Heart left ventricle (tissue), 16 donors: ENCODE measurements around the gene ATL2. TPM values are rescaled to one million over a fixed set of nuclear protein-coding genes. Genes with fewer than 3 reads are reported as not detected.

Experiments used
- ATAC-seq, 4 donors: fragments of 200-7000 bp; cut with Tn5 transposase; one replicate each; pipeline ENCODE4 v1.9.1; 2020 to 2022; ENCODE audit warnings: moderate library complexity in 4 of 4, mild to moderate bottlenecking in 3 of 4, moderate number of reproducible peaks in 1 of 4
- DNase-seq, 5 donors: peaks; one replicate each; pipeline ENCODE4 v3.0.0-alpha.2; 2020
- H3K27ac ChIP-seq, 12 donors: fragments of 200-600 bp; sonication (generic) in 4 of 12; one replicate each; pipeline versions ENCODE4 v1.5.0 to v1.8.0; 2016 to 2022; ENCODE audit warnings: mild to moderate bottlenecking in 2 of 12
- H3K27me3 ChIP-seq, 9 donors: fragments of 200-600 bp; sonication (generic) in 2 of 9; one replicate each; pipeline versions ENCODE4 v1.5.1 to v1.8.0; 2016 to 2022; ENCODE audit warnings: mild to moderate bottlenecking in 3 of 9
- H3K36me3 ChIP-seq, 9 donors: fragments of 200-600 bp; sonication (generic) in 2 of 9; one replicate each; pipeline versions ENCODE4 v1.5.0 to v1.8.0; 2018 to 2022; ENCODE audit warnings: mild to moderate bottlenecking in 2 of 9
- H3K4me1 ChIP-seq, 12 donors: fragments of 200-600 bp; sonication (generic) in 4 of 12; one replicate each; pipeline versions ENCODE4 v1.5.0 to v1.8.0; 2016 to 2022; ENCODE audit warnings: mild to moderate bottlenecking in 3 of 12
- H3K4me3 ChIP-seq, 12 donors: fragments of 200-600 bp; sonication (generic) in 4 of 12; one replicate each; pipeline versions ENCODE4 v1.5.0 to v1.8.0; 2017 to 2022; ENCODE audit warnings: mild to moderate bottlenecking in 9 of 12, moderate library complexity in 4 of 12
- H3K9me3 ChIP-seq, 12 donors: fragments of 200-600 bp; sonication (generic) in 4 of 12; one replicate each; pipeline versions ENCODE4 v1.5.0 to v1.8.0; 2016 to 2022; ENCODE audit warnings: mild to moderate bottlenecking in 1 of 12
- CTCF ChIP-seq, 12 donors: fragments of 200-600 bp; sonication (generic) in 4 of 12; IDR thresholded peaks; one replicate each; pipeline versions ENCODE4 v1.5.0 to v1.8.0; 2018 to 2022; ENCODE audit warnings: antibody characterized with exemption in 12 of 12, mild to moderate bottlenecking in 5 of 12
- POLR2A ChIP-seq, 2 donors: fragments of 450-650 bp; IDR thresholded peaks; one replicate each; pipeline ENCODE4 v1.6.1; 2017; ENCODE audit warnings: antibody characterized with exemption in 2 of 2, mild to moderate bottlenecking in 2 of 2, moderate library complexity in 2 of 2
- WGBS, 4 donors: extraction: QIAGEN DNeasy Blood & Tissue Kit in 2 of 4; methylation state at CpG; one replicate each; pipeline versions ENCODE4 v1.1.5 to v1.1.7; 2013 to 2018; 5-methylcytosine and 5-hydroxymethylcytosine counted together
- intact Hi-C, 10 donors: fragments of 100-400 bp; cut with DNase I; formaldehyde crosslinking; loops; one replicate each; pipeline versions ENCODE4 v1.11.1 to v1.14.2; 2022
- polyA plus RNA-seq, 2 donors: library from polyadenylated mRNA; stranded (reverse); fragments of 200-250 nt; gene quantifications; one replicate each; pipeline ENCODE4 v1.2.3, GENCODE V29; 2013
- total RNA-seq, 9 donors: library from RNA; depleted of rRNA in 2 of 9; stranded (reverse); fragments of >200 nt in 2 of 9; fragmentation: NEBNext Ultra II Directional in 3 of 9; extraction: Animal tissue kit (Norgen Biotek cat#: 25700) in 3 of 9; gene quantifications; one replicate each; pipeline versions ENCODE4 v1.1.0 to v1.2.4, GENCODE V29; 2016 to 2023
- donor health status: ischemic (EF 13 %, LVEDD 7.1; RV severe dilation, severe dysfunction).
- donor health status: healthy with polysubstance abuse.
- donor health status: DM: no; HTN: yes; CAD: no.
- donor health status: DM: no; HTN: no; CAD: no.
- donor health status: ischemic (EF 25% LVEDD 6.9; RV normal size, moderate dysfunction).
- donor health status: ischemic (EF 25% LVEDD 5.7; RV mildly dilated, moderate dysfunction).
- donor health status: healthy.
- donor health status: DM: yes; HTN: yes; CAD: no.
- donor health status: ischemic (EF 35%, LVEDD 5.7; RV mildly dilated, moderate dysfunction).
- donor health status: nonischemic (EF 11% LVEDD 7.7; RV severe dilation, severe dysfunction).
- donor health status: DM: yes; HTN: yes; CAD: no.
- donor health status: PGD.
- donor health status: ischemic (EF 29% LVEDD 5.4; RV normal size, mild dysfunction).
- donor health status: nonischemic (EF 23%, LVEDD 6.1; RV moderate dilation, normal function).

ATL2 gene
- total and polyA plus RNA-seq, 11 donors: 8.7 to 41.9 (median 30.4) TPM

- no peak for TF ChIP-seq CTCF (IDR thresholded peaks at IDR 0.05)
- TF ChIP-seq POLR2A (IDR thresholded peaks at IDR 0.05): no peak
- H3K9me3 ChIP-seq: no peaks in the 10 kb centered on the region
- DNase-seq (no peak), ATAC-seq (no peak)
- H3K4me3 ChIP-seq: no peak overlapping the region
- H3K4me1 ChIP-seq: no peaks in the 10 kb centered on the region
- intact Hi-C loops: no loop called here
- no peak overlapping the region for H3K27ac ChIP-seq
- no peaks in the 10 kb centered on the region for H3K27me3 ChIP-seq
- H3K36me3 ChIP-seq: peaks cover 0 to 55% (median 48%) of the 10 kb centered on the region in 9 donors
Observed at GRCh38 chr2:38294597-38294996, 82.5 kb downstream of the ATL2 start.

GRCh38 chr2:38293152-38293865 is 83.8 kb downstream of the ATL2 start:
- peak in 1 of 4 donors; percentile 31 for ATAC-seq
- no peaks in the 10 kb centered on the region for H3K9me3 ChIP-seq
- H3K27ac ChIP-seq: no peak overlapping the region
- H3K27me3 ChIP-seq: no peaks in the 10 kb centered on the region
- intact Hi-C loops: no loop called here
- no peak for TF ChIP-seq POLR2A (IDR thresholded peaks at IDR 0.05)
- TF ChIP-seq CTCF (IDR thresholded peaks at IDR 0.05): no peak
- peaks cover 0 to 43% (median 35%) of the 10 kb centered on the region in 9 donors for H3K36me3 ChIP-seq
- H3K4me1 ChIP-seq: no peaks in the 10 kb centered on the region
- H3K4me3 ChIP-seq: no peak overlapping the region
- DNase-seq: no peak
- WGBS, 4 donors: 93 to 96% (median 95%) methylated on average over 7 of the region's 7 CpGs

GRCh38 chr2:38290332-38290731 is 86.7 kb downstream of the ATL2 start:
- Histone ChIP-seq H3K4me1 (no peaks in the 10 kb centered on the region), H3K36me3 (peaks cover 0 to 13% (median 5%) of the 10 kb centered on the region in 9 donors), H3K9me3 (no peaks in the 10 kb centered on the region), H3K4me3 (no peak overlapping the region), H3K27ac (no peak overlapping the region), H3K27me3 (peaks cover 0 to 5% (median 0%) of the 10 kb centered on the region in 9 donors)
- DNase-seq (no peak), ATAC-seq (no peak)
- WGBS, 4 donors: 73 to 80% (median 77%) methylated on average over 4 of the region's 4 CpGs
- intact Hi-C loops: no loop called here
- TF ChIP-seq POLR2A (IDR thresholded peaks at IDR 0.05): no peak
- TF ChIP-seq CTCF (IDR thresholded peaks at IDR 0.05): no peak

GRCh38 chr2:38284971-38285370 is 92.1 kb downstream of the ATL2 start:
- Histone ChIP-seq H3K4me3 (no peak overlapping the region), H3K27ac (no peak overlapping the region), H3K9me3 (no peaks in the 10 kb centered on the region), H3K27me3 (peaks cover 0 to 5% (median 0%) of the 10 kb centered on the region in 9 donors), H3K4me1 (no peaks in the 10 kb centered on the region), H3K36me3 (no peaks in the 10 kb centered on the region)
- ATAC-seq: no peak
- no peak for DNase-seq
- WGBS, 4 donors: 34 to 49% (median 44%) methylated on average over 3 of the region's 3 CpGs
- intact Hi-C loops: loop anchor here in 1 of 10 donors (5.0 kb wide), 1 partner anchor 893 kb away; no protein-coding TSS in a partner anchor
- TF ChIP-seq POLR2A (IDR thresholded peaks at IDR 0.05) (no peak), CTCF (IDR thresholded peaks at IDR 0.05) (no peak)
